Measurements from ENCODE around the gene ZNF514. TPM values are rescaled to one million over a fixed set of nuclear protein-coding genes. Genes with fewer than 3 reads are reported as not detected.
A peak's percentile ranks its signal among the peaks of the same experiment; 100 is the strongest.

Gene ZNF514
- total and polyA plus RNA-seq, 10 of the 15 experiments (the other 5 are each of a cell fraction or from before 2014, with no cell fraction given) = 5.1 to 8.7 (median 6.6) TPM

DNA sequence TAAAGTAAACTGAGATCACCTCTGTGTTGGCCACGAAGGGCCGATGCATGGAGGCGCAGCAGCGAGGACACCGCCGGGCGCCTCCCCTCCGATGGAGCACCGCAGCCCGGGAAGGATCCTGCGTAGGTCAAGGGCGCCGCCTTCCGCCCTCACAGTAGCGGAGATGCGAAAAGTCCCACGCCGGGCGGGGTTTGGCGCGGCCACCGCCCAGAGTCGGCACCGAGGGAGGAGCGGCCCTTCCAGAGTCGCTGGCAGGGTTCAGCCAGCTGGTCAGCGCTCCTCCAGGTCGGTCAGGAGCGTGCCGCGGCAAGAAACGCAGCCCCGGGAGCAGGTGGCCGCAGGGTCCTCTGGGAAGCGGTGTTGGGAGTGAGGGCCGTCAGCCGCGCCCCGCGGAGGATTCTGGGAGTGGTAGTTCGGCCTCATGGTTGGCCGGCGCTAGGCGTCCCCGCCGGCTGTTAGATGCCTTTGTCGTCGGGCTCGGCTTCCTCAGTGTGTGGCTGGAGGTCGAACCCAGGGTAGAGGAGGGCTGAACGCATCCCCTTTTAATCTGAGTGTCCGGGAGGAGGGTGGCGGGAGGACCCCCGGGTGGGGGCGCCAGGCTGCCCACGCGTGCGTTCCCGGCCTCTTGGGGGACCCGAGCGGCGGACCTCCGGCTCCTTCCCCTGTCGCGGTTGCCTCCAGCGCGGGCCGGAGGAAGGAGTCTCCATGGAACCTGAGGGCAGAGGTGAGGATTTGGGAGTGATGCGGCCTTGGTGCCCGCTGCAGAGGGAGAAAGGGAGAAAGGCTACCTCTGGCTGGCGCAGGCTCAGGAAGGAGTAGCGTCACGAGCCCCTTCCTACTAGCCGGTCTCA lies 47.7 kb upstream of the ZNF514 start, which contains the start of gene ZNF892:
Gene ZNF892, plus strand, starts transcription at position 411 of the 851 bp plus-strand sequence. Its CDS starts 295 bp downstream, at position 706.
- peak within 1 kb of the TSS; percentile 21 for H3K9ac ChIP-seq (ENCODE audit: control insufficient read depth, insufficient read depth, low read length)
- DNase-seq (ENCODE audit: low read depth, low spot score) (peak; percentile 45), ATAC-seq (peak; percentile 98), FAIRE-seq (peak; percentile 78)
- no peaks in the 10 kb centered on the region for H3K27me3 ChIP-seq (replicated peaks in 1 of 2; ENCODE audit: control insufficient read depth in 2 of 2, insufficient read depth in 2 of 2, low read length in 1 of 2)
- peak within 1 kb of the TSS; percentile 93 for H3K4me2 ChIP-seq (ENCODE audit: control insufficient read depth, insufficient read depth)
- no peaks in the 10 kb centered on the region for H3K4me1 ChIP-seq (ENCODE audit: control insufficient read depth, insufficient read depth, low read length)
- H4K20me1 ChIP-seq (ENCODE audit: control insufficient read depth, insufficient read depth) = no peaks in the 10 kb centered on the region
- intact Hi-C loops (cut with micrococcal nuclease; ENCODE audit: unreplicated experiment) = loop anchor here (2.0 to 10.0 kb wide), 3 partner anchors 43 to 183 kb away; partner anchors contain the start of genes MAL and ZNF2
- H2AFZ ChIP-seq (ENCODE audit: control insufficient read depth, low read depth, low read length) = peak within 1 kb of the TSS; percentile 82
- H3K79me2 ChIP-seq (ENCODE audit: control insufficient read depth, insufficient read depth, low read length) = no peaks in the 10 kb centered on the region
- H3K36me3 ChIP-seq (ENCODE audit: control insufficient read depth in 2 of 2, insufficient read depth in 2 of 2, low read length in 1 of 2) = no peaks in the 10 kb centered on the region; a peak in 2 of 4 replicates
- H3K4me3 ChIP-seq = peak within 1 kb of the TSS; percentile 79
- WGBS (ENCODE audit: insufficient coverage, insufficient replicate concordance, low lambda C conversion rate, missing lambda C conversion rate) = 3% methylated on average over 69 of the region's 74 CpGs
- ChIA-PET POLR2A (no interaction called here), CTCF (interaction anchor here (0.8 to 1.5 kb wide), 2 partner anchors 131 to 185 kb away, joined by 3 to 7 read pairs; no protein-coding TSS in a partner anchor), RAD21 (ENCODE audit: unreplicated experiment) (no interaction called here), SMC1A (ENCODE audit: uncharacterized antibody, unreplicated experiment) (no interaction called here)
- peaks cover 10% of the 10 kb centered on the region; the same call in 2 of the 3 replicates for H3K9me3 ChIP-seq (replicated peaks; ENCODE audit: control insufficient read depth, insufficient read depth, low read length)
- peak within 1 kb of the TSS; percentile 30; the same call in 1 of the 2 replicates for H3K27ac ChIP-seq (ENCODE audit: control insufficient read depth, insufficient read depth)
- in situ Hi-C loops (cut with MboI) = no loop called here
- TSS peak; percentile 67 for BruUV-seq (replicated peaks)
- TF ChIP-seq TCF7 (IDR thresholded peaks at IDR 0.05; ENCODE audit: borderline replicate concordance) (no peak), BMI1 (IDR thresholded peaks at IDR 0.05; ENCODE audit: borderline replicate concordance) (no peak), SMC3 (IDR thresholded peaks at IDR 0.05; ENCODE audit: borderline replicate concordance, low read length) (peak; percentile 19; the same call in 1 of the 2 replicates), WRNIP1 (IDR thresholded peaks at IDR 0.05; ENCODE audit: borderline replicate concordance, low read depth, low read length) (no peak), NR2F1 (conservative IDR thresholded peaks at IDR 0.05) (peak; percentile 75), POLR2AphosphoS2 (IDR thresholded peaks at IDR 0.05; ENCODE audit: low read depth, low read length) (no peak), STAT1 (conservative IDR thresholded peaks at IDR 0.05) (0 out of 2 replicates have a peak, but pooled peaks have one; percentile 88), BRCA1 (IDR thresholded peaks at IDR 0.05; ENCODE audit: low read depth, low read length) (no peak), MYC (IDR thresholded peaks at IDR 0.05; ENCODE audit: insufficient read depth, insufficient read length, insufficient replicate concordance, low read length, severe bottlenecking) (no peak), NR2C1 (IDR thresholded peaks at IDR 0.05) (no peak), TARDBP (IDR thresholded peaks at IDR 0.05; ENCODE audit: borderline replicate concordance) (peak; percentile 74; the same call in 1 of the 2 replicates)
- TF ChIP-seq, protein P1, sequence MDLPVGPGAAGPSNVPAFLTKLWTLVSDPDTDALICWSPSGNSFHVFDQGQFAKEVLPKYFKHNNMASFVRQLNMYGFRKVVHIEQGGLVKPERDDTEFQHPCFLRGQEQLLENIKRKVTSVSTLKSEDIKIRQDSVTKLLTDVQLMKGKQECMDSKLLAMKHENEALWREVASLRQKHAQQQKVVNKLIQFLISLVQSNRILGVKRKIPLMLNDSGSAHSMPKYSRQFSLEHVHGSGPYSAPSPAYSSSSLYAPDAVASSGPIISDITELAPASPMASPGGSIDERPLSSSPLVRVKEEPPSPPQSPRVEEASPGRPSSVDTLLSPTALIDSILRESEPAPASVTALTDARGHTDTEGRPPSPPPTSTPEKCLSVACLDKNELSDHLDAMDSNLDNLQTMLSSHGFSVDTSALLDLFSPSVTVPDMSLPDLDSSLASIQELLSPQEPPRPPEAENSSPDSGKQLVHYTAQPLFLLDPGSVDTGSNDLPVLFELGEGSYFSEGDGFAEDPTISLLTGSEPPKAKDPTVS (IDR thresholded peaks at IDR 0.05; ENCODE audit: low read depth, low read length) = no peak
- TF ChIP-seq, protein P2, sequence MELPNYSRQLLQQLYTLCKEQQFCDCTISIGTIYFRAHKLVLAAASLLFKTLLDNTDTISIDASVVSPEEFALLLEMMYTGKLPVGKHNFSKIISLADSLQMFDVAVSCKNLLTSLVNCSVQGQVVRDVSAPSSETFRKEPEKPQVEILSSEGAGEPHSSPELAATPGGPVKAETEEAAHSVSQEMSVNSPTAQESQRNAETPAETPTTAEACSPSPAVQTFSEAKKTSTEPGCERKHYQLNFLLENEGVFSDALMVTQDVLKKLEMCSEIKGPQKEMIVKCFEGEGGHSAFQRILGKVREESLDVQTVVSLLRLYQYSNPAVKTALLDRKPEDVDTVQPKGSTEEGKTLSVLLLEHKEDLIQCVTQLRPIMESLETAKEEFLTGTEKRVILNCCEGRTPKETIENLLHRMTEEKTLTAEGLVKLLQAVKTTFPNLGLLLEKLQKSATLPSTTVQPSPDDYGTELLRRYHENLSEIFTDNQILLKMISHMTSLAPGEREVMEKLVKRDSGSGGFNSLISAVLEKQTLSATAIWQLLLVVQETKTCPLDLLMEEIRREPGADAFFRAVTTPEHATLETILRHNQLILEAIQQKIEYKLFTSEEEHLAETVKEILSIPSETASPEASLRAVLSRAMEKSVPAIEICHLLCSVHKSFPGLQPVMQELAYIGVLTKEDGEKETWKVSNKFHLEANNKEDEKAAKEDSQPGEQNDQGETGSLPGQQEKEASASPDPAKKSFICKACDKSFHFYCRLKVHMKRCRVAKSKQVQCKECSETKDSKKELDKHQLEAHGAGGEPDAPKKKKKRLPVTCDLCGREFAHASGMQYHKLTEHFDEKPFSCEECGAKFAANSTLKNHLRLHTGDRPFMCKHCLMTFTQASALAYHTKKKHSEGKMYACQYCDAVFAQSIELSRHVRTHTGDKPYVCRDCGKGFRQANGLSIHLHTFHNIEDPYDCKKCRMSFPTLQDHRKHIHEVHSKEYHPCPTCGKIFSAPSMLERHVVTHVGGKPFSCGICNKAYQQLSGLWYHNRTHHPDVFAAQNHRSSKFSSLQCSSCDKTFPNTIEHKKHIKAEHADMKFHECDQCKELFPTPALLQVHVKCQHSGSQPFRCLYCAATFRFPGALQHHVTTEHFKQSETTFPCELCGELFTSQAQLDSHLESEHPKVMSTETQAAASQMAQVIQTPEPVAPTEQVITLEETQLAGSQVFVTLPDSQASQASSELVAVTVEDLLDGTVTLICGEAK (IDR thresholded peaks at IDR 0.05; ENCODE audit: borderline replicate concordance) = peak; percentile 50; the same call in 1 of the 2 replicates
- TF ChIP-seq, protein P3, sequence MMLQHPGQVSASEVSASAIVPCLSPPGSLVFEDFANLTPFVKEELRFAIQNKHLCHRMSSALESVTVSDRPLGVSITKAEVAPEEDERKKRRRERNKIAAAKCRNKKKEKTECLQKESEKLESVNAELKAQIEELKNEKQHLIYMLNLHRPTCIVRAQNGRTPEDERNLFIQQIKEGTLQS (IDR thresholded peaks at IDR 0.05; ENCODE audit: borderline replicate concordance, extremely low read depth, low read depth, low read length) = no peak
